HCT116 (cell line): ENCODE data around the gene TAF9B.

Experiments
- ATF3 ChIP-seq: IDR thresholded peaks from 2 replicates; pipeline ENCODE4 v1.6.1; 2012
- CEBPB ChIP-seq: IDR thresholded peaks from 2 replicates; pipeline ENCODE4 v1.6.1; 2012; ENCODE audit warnings: low read depth
- CTCF ChIP-seq, 3 experiments: fragments of 200-600 bp in 1 of 3; sonication (generic) in 1 of 3; IDR thresholded peaks in 2 of 3; conservative IDR thresholded peaks in 1 of 3; 2 replicates each; pipeline ENCODE4 v1.5.1; 2012 to 2017; ENCODE audit warnings: low read depth in 2 of 3, low read length in 2 of 3, antibody characterized with exemption in 1 of 3, borderline replicate concordance in 1 of 3, control low read depth in 1 of 3, mild to moderate bottlenecking in 1 of 3, mixed read lengths in 1 of 3, mixed run types in 1 of 3, moderate library complexity in 1 of 3; ENCODE audit not compliant: insufficient read depth in 1 of 3
- ELF1 ChIP-seq: IDR thresholded peaks from 2 replicates; pipeline ENCODE4 v1.6.1; 2012; ENCODE audit warnings: low read depth, borderline replicate concordance
- EZH2 ChIP-seq: fragments of 200-600 bp; sonication (generic); IDR thresholded peaks from 2 replicates; pipeline ENCODE4 v1.6.1; 2017; ENCODE audit warnings: antibody characterized with exemption, mixed run types
- EZH2phosphoT487 ChIP-seq: fragments of 200-600 bp; IDR thresholded peaks from 2 replicates; pipeline ENCODE4 v1.6.1; 2018; ENCODE audit warnings: antibody characterized with exemption, borderline replicate concordance
- POLR2A ChIP-seq: IDR thresholded peaks from 2 replicates; pipeline ENCODE4 v1.7.0; 2011; ENCODE audit warnings: borderline replicate concordance; ENCODE audit not compliant: insufficient read depth, insufficient read length; ENCODE audit errors: extremely low read depth
- POLR2AphosphoS5 ChIP-seq: IDR thresholded peaks from 2 replicates; pipeline ENCODE4 v1.6.1; 2011; ENCODE audit warnings: mild to moderate bottlenecking, low read depth, low read length, moderate library complexity
- RAD21 ChIP-seq: IDR thresholded peaks from 2 replicates; pipeline ENCODE4 v1.6.1; 2012; ENCODE audit warnings: low read depth, mild to moderate bottlenecking
- SIN3A ChIP-seq: IDR thresholded peaks from 2 replicates; pipeline ENCODE4 v1.6.1; 2012; ENCODE audit warnings: low read depth
- SRF ChIP-seq: IDR thresholded peaks from 2 replicates; pipeline ENCODE4 v1.6.1; 2012; ENCODE audit warnings: low read depth
- TCF7L2 ChIP-seq: IDR thresholded peaks from 2 replicates; pipeline ENCODE4 v1.7.0; 2011; ENCODE audit warnings: borderline replicate concordance, inconsistent platforms; ENCODE audit not compliant: insufficient read depth, insufficient read length; ENCODE audit errors: extremely low read depth
- YY1 ChIP-seq: IDR thresholded peaks from 2 replicates; pipeline ENCODE4 v1.6.1; 2011; ENCODE audit warnings: low read length, low read depth, moderate library complexity, mild to moderate bottlenecking; ENCODE audit not compliant: insufficient replicate concordance; ENCODE audit errors: extremely low read depth
- ZNF274 ChIP-seq: fragments of 200-500 bp; sonication (Bioruptor generic); IDR thresholded peaks from 2 replicates; pipeline ENCODE4 v1.6.1; 2014; ENCODE audit warnings: mild to moderate bottlenecking, low read depth, low read length, inconsistent platforms

GRCh38 chrX:78140206-78140605 lies 756 bp upstream of the TAF9B start:
- TF ChIP-seq POLR2A, result no peak
- no peak for TF ChIP-seq TCF7L2
- no peak for TF ChIP-seq POLR2AphosphoS5
- no peak for TF ChIP-seq CTCF (IDR thresholded peaks at IDR 0.05 in 2 of 3, conservative IDR thresholded peaks at IDR 0.05 in 1 of 3; ENCODE audit: borderline replicate concordance in 1 of 3, insufficient read depth in 1 of 3, low read depth in 2 of 3, low read length in 2 of 3)
- no peak for TF ChIP-seq RAD21
- TF ChIP-seq ATF3, result no peak
- no peak for TF ChIP-seq ELF1
- no peak for TF ChIP-seq EZH2
- TF ChIP-seq SIN3A, result no peak
- no peak for TF ChIP-seq ZNF274
- no peak for TF ChIP-seq SRF
- no peak for TF ChIP-seq CEBPB
- TF ChIP-seq YY1, result no peak
- no peak for TF ChIP-seq EZH2phosphoT487
